SIG-M5 treated with dmso at 0.1 percent for 504 hours (cell line): ENCODE measurements around the gene BCAS4.

Experiments
- DNase-seq: peaks from one replicate; lab custom pipeline; 2025; ENCODE audit not compliant: unreplicated experiment; lab: John Stamatoyannopoulos, UW

The BCAS4 gene

GRCh38 chr20:50903353-50904051, 108.6 kb downstream of the BCAS4 start:
- DNase-seq, result no peak

DNA sequence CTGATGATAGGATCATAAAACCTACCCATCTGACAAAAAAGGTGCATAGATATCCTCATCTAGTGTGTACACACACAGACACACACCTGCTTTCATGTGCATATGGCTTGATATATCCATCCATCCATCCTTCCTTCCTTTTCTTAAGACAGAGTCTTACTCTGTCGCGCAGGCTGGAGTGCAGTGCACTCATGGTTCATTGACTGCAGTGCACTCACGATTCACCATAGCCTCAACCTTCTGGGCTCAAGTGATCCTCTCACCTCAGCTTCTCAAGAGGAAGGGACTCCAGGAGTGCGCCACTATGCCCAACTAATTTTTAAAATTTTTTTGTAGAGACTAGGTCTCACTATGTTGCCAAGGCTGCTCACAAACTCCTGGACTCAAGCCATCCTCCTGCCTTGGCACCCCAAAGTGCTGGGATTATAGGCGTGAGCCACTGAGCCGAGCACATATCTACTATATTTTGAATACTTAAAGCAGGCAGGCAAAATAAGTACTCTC, 109.3 kb downstream of the BCAS4 start:
- DNase-seq, result no peak

GRCh38 chr20:50909413-50909812, 114.6 kb downstream of the BCAS4 start:
- DNase-seq, result no peak

DNA sequence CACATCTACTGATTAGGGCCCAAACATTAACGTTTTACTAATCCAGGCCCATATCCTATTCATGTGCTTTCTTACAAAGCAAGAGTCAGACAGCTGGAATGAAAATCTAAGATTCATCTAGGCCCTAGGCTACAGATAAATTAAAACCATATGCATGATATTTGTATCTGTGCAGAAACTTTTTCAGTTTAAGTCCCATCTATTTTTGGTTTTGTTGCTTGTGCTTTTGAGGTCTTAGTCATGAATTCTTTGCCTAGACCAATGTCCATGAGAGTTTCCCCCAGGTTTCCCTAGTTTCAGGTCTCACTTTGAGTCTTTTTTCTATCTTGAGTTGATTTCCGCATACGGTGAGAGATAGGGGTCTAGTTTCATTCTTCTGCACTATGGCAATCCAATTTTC, 116.2 kb downstream of the BCAS4 start:
- DNase-seq, result no peak

DNA sequence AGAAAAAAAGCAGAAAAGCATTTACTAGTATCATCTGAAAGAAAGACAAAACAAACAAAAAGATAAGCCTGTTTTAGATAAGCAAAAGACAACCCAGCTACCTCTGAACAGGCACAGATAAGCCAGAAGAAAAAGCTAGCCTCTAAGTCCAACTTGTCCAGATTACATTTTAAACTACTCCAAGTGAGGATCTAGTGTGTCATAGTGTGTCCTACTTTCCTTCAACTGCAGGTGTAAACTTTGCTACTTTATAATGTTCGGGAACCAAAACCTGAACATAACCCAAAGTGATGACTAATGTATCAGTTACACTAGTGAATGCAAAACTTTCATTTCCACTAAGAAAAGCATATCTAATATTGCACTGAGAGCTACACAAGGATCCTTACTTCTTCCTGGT, 116.9 kb downstream of the BCAS4 start:
- DNase-seq, result no peak

DNA sequence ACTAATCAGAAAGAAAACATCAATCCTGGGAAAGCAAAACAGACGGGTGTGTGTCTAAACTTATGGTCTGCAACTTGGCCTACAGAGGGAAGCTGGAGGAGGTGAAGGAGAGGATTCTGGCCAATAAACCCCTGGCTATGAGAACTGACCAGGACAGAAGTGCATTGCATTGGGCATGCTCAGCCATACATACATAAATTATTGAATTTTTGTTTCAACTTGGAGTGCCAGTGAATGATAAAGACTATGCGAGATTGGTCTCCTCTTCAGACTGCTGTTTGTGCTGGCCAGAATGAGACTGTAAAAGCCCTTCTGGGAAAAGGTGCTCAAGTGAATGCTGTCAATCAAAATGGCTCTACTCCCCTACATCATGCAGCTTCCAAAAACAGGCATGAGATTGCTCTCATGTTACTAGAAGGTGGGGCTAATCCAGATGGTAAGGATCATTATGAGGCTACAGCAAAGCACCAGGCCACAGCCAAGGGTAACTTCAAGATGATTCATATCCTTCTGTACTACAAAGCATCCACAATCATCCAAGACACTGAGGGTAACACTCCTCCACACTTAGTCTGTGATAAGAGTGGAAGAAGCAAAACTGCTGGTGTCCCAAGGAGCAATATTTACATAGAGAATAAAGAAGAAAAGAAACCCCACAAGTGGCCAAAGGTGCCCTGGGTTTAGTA, 119.0 kb downstream of the BCAS4 start:
- DNase-seq, result no peak

- no peak for DNase-seq
These were observed 120.6 kb downstream of the BCAS4 start for GRCh38 chr20:50915424-50915823.

DNA sequence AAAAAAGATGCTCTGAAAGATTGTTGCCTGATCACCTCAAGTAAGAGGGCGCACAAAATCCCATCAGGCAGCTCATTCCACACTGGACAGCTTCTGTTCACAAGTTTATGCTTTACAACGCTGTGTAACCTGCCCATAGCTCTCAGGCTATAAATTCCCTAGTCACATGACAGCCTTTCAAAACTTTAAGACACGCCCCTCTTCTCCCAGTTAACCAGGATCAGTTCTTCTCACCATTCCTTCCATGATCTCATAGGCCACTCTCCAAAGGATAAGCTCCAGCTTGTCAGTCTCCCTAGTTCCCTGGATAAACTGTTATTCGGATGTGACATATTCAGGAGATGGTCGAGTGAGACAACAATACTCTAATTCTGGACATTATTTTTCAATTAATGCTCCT, 121.4 kb downstream of the BCAS4 start:
- DNase-seq, result no peak

GRCh38 chr20:50916934-50917333, 122.1 kb downstream of the BCAS4 start:
- DNase-seq, result no peak

DNA sequence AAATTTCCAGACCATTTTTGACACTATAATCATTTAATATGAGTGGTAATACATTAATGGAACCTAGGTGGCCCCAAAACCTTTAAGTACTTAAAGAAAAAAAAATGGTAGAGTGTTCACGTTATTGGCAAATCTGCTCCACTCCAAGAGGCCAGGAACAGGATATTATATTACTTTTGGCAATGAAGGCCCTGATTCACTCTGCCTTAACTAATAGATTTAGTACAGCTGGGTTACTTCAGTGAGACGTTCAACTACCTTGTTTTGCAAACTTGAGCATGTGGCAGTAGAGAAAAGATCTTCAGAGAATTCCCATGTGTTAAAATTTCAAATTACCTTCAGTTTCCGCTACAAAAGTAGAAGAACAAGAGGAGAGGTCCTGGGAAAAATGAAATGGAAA, 123.5 kb downstream of the BCAS4 start:
- no peak for DNase-seq

GRCh38 chr20:50919567-50919966, 124.7 kb downstream of the BCAS4 start:
- no peak for DNase-seq

- DNase-seq, result no peak
These were observed 126.1 kb downstream of the BCAS4 start for GRCh38 chr20:50920997-50921396.

DNA sequence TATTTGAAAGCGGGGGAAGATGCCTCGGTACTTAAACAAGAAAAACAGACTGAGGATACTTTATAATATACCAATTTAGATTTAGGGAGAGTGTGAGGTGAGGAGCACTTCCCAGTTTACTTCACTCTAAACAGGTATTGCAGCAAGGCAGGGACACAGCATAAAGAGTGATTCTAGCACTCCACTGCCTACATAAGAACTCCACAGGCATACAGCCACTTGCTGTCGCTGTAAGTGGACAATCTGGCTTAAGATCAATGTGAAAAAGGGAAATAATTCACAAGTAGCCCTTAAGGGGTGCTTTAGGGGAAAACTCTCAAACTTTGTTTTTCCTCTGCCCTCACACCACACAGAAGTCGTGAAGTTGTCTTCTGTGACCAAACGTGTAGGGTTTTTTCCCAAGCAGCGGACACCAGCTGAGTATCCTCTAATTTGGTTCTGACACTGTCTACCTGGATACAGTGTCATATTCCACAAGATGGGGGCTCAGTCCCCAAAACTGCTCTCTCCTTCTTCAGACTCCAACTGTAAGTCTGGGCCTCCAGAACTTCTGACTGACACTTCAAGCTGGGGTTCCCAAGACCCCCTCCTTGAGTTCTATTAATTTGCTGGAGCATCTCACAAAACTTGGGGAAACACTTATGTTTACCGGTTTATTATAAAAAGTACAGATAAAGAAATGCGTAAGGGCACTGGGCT, 127.1 kb downstream of the BCAS4 start:
- no peak for DNase-seq

DNA sequence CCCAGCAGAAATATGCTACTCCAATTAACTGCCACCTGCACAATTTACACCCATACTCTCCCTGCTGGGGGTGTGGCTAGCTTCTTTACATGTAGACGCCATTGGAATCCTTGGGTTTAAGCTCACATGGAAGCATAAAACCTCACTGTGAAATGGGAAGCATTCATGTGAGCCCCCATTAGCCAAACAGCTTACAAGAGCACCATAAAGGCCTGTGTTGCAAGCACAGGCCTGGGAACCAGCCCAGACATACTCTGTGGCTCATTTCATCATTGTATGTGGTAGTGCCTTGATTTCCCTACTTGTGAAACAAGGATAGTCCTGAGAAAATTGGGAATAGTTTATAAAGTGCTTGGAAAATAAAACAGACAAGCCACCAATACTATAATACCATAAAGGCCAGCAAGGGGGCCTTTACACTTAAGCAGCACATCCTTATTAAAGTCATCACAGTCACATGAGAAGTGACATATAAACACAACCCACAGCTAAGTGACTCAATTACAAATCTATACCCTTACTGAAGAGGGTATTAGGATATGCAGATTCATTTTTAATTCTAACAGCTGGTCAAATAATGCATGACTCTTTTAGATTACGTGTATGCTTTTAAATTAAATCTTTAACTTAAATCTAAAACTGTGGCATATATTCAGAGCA, 129.5 kb downstream of the BCAS4 start:
- DNase-seq, result no peak

GRCh38 chr20:50926530-50926929, 131.7 kb downstream of the BCAS4 start:
- no peak for DNase-seq
